Endothelial cell of umbilical vein (primary cell): ENCODE measurements around the gene ZIC1. TPM values are rescaled to one million over a fixed set of nuclear protein-coding genes. Genes with fewer than 3 reads are reported as not detected.

Experiments used
- BruUV-seq: library from RNA; stranded (reverse); fragments of 400-500 nt; replicated peaks from 2 replicates; lab custom pipeline; 2021; lab: Mats Ljungman, UMichigan
- CTCF ChIA-PET: fragments of 300-600, 350-600 bp; sonication (Branson Sonifier 250); formaldehyde crosslinking; loops from one replicate; lab custom pipeline; 2021; ENCODE audit warnings: antibody characterized with exemption, inconsistent platforms; lab: Charles Lee
- POLR2A ChIA-PET: fragments of 300-600, 350-600 bp; sonication (Branson Sonifier 250); formaldehyde crosslinking; loops from one replicate; lab custom pipeline; 2021; ENCODE audit warnings: antibody characterized with exemption, inconsistent platforms; lab: Charles Lee
- DNase-seq: peaks from one replicate; pipeline ENCODE4 v3.0.0-alpha.2; 2011; ENCODE audit warnings: low read depth, low spot score
- FAIRE-seq: peaks from 2 replicates; lab custom pipeline; 2011; peaks lifted over from hg19 to GRCh38; lab: Jason Lieb, UNC
- H2AFZ ChIP-seq: 2 replicates; pipeline ENCODE4 v1.6.0; 2012; ENCODE audit warnings: low read depth, low read length, control low read depth, inconsistent platforms
- H3K27ac ChIP-seq: 2 replicates; pipeline ENCODE4 v1.5.1; 2011; ENCODE audit warnings: low read depth, mild to moderate bottlenecking, control low read depth, low read length, moderate library complexity; ENCODE audit not compliant: insufficient read depth
- H3K27me3 ChIP-seq, 2 experiments: 2 replicates each; pipeline versions ENCODE4 v1.6.0 to v1.6.1; 2011; ENCODE audit warnings: low read length in 2 of 2, mixed read lengths in 1 of 2; ENCODE audit not compliant: control insufficient read depth in 2 of 2, insufficient read depth in 2 of 2
- H3K36me3 ChIP-seq, 2 experiments: 2 replicates in 1 of 2; 3 replicates in 1 of 2; pipeline ENCODE4 v1.5.1; 2011; ENCODE audit warnings: low read length in 2 of 2, mild to moderate bottlenecking in 1 of 2, moderate library complexity in 1 of 2; ENCODE audit not compliant: control insufficient read depth in 2 of 2, insufficient read depth in 2 of 2; ENCODE audit errors: extremely low read depth in 1 of 2
- H3K4me1 ChIP-seq: 3 replicates; pipeline ENCODE4 v1.5.1; 2011; ENCODE audit warnings: mild to moderate bottlenecking, low read length; ENCODE audit not compliant: control insufficient read depth, insufficient read depth; ENCODE audit errors: extremely low read depth
- H3K4me2 ChIP-seq: 2 replicates; pipeline ENCODE4 v1.6.1; 2011; ENCODE audit warnings: low read length, control low read depth, mixed read lengths; ENCODE audit not compliant: insufficient read depth
- H3K4me3 ChIP-seq, 3 experiments: fragments of 200-600 bp in 1 of 3; sonication (generic), shearing (Covaris generic) in 1 of 3; replicated peaks in 1 of 3; 2 replicates each; pipeline ENCODE4 v1.5.1; 2011 to 2016; ENCODE audit warnings: control low read depth in 3 of 3, low read length in 3 of 3, mild to moderate bottlenecking in 2 of 3, inconsistent platforms in 1 of 3, low read depth in 1 of 3, moderate library complexity in 1 of 3; ENCODE audit not compliant: insufficient read depth in 1 of 3
- H3K79me2 ChIP-seq: 2 replicates; pipeline ENCODE4 v1.6.0; 2012; ENCODE audit warnings: low read length, inconsistent platforms; ENCODE audit not compliant: control insufficient read depth, insufficient read depth
- H3K9ac ChIP-seq: replicated peaks from 2 replicates; pipeline ENCODE3; 2011; ENCODE audit warnings: low read length, control low read depth; ENCODE audit not compliant: insufficient read depth; ENCODE audit errors: extremely low read depth
- H3K9me1 ChIP-seq: replicated peaks from 3 replicates; pipeline ENCODE4 v1.6.0; 2011; ENCODE audit warnings: mild to moderate bottlenecking, low read length; ENCODE audit not compliant: control insufficient read depth, insufficient read depth; ENCODE audit errors: extremely low read depth
- H3K9me3 ChIP-seq: replicated peaks from 2 replicates; pipeline ENCODE4 v1.5.1; 2012; ENCODE audit warnings: low read length, inconsistent platforms; ENCODE audit not compliant: control insufficient read depth, insufficient read depth
- H4K20me1 ChIP-seq: replicated peaks from 2 replicates; pipeline ENCODE3; 2011; ENCODE audit warnings: mild to moderate bottlenecking, low read length; ENCODE audit not compliant: control insufficient read depth, insufficient read depth; ENCODE audit errors: extremely low read depth
- CTCF ChIP-seq, 2 donors: IDR thresholded peaks; 1 replicate in 1 of 2; 2 replicates in 1 of 2; pipeline ENCODE4 v1.5.1; 2011; ENCODE audit warnings: low read length in 2 of 2, mild to moderate bottlenecking in 2 of 2, moderate library complexity in 2 of 2, control low read depth in 1 of 2, inconsistent platforms in 1 of 2, low read depth in 1 of 2; ENCODE audit not compliant: insufficient read depth in 1 of 2; ENCODE audit errors: extremely low read depth in 1 of 2
- GATA2 ChIP-seq: IDR thresholded peaks from 2 replicates; pipeline ENCODE4 v1.7.0; 2011; ENCODE audit warnings: low read depth, mild to moderate bottlenecking, moderate library complexity, mixed read lengths, low read length; ENCODE audit not compliant: insufficient read length, insufficient read depth
- dilution Hi-C: fragments of 300-500 bp; cut with MboI; formaldehyde crosslinking; loops from one replicate; pipeline ENCODE4 v1.15.0; 2019; ENCODE audit warnings: low sequenced_read_pairs; ENCODE audit not compliant: extremely low pct_ligation_motif_present
- intact Hi-C: fragments of 100-400 bp; cut with micrococcal nuclease; formaldehyde crosslinking; loops from one replicate; pipeline ENCODE4 v1.10.0; 2022
- polyA plus RNA-seq, 4 experiments: library from polyadenylated mRNA; depleted of rRNA in 3 of 4; stranded (reverse) in 3 of 4; unstranded in 1 of 4; fragments of >200 nt; gene quantifications; 2 replicates each; pipeline versions ENCODE4 v1.2.1 to v1.2.3, GENCODE V29; 2011 to 2012; ENCODE audit warnings: missing spikeins in 1 of 4
- total RNA-seq: library from RNA; stranded (reverse); gene quantifications from 2 replicates; pipeline ENCODE4 v1.2.3, GENCODE V29; 2021

Gene ZIC1
- total and polyA plus RNA-seq, 2 donors (not counting 3 experiments of a cell fraction or from before 2014, with no cell fraction given) = not detected

GRCh38 chr3:147423798-147424580 lies 14.8 kb downstream of the ZIC1 start:
- POLR2A ChIA-PET = no interaction called here
- H3K4me1 ChIP-seq = peaks cover 2% of the 10 kb centered on the region
- CTCF ChIA-PET = interaction anchor here (0.8 to 3.5 kb wide), 4 partner anchors 193 to 653 kb away, joined by 4 to 20 read pairs (median 5); no protein-coding TSS in a partner anchor
- BruUV-seq = no TSS peak
- intact Hi-C loops (no loop called here), dilution Hi-C loops (no loop called here)
- DNase-seq = no peak
- TF ChIP-seq GATA2 = no peak
- no peak for TF ChIP-seq CTCF (IDR thresholded peaks at IDR 0.05; ENCODE audit: extremely low read depth in 1 of 2, insufficient read depth in 1 of 2, low read depth in 1 of 2, low read length in 2 of 2)
- no peaks in the 10 kb centered on the region for H3K9me3 ChIP-seq
- H3K4me2 ChIP-seq = no peak overlapping the region
- H2AFZ ChIP-seq = no peak overlapping the region
- H3K4me3 ChIP-seq = no peak overlapping the region
- no peak for FAIRE-seq
- no peaks in the 10 kb centered on the region for H3K79me2 ChIP-seq
- H3K9ac ChIP-seq = no peak overlapping the region
- H3K27ac ChIP-seq = no peak overlapping the region
- H3K27me3 ChIP-seq = peaks cover 68 to 99% of the 10 kb centered on the region in 2 experiments
- H3K9me1 ChIP-seq = no peaks in the 10 kb centered on the region
- H4K20me1 ChIP-seq = peaks cover 3% of the 10 kb centered on the region
- no peaks in the 10 kb centered on the region for H3K36me3 ChIP-seq
